ENCODE data around the gene MCHR1. TPM values are rescaled to one million over a fixed set of nuclear protein-coding genes. Genes with fewer than 3 reads are reported as not detected.
A peak's percentile ranks its signal among the peaks of the same experiment; 100 is the strongest.

MCHR1 gene, protein sequence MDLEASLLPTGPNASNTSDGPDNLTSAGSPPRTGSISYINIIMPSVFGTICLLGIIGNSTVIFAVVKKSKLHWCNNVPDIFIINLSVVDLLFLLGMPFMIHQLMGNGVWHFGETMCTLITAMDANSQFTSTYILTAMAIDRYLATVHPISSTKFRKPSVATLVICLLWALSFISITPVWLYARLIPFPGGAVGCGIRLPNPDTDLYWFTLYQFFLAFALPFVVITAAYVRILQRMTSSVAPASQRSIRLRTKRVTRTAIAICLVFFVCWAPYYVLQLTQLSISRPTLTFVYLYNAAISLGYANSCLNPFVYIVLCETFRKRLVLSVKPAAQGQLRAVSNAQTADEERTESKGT
- total RNA-seq (2021) (0.57 to 1.0 TPM (median 0.69 TPM) in 3 replicates), Bru-seq, nascent RNA (percentile 26 among the genes with signal in this experiment)
- long read RNA-seq, experiment 1, transcript MCHR1-201 (2 exons, 2,851 nt), result major isoform, 8 of 8 reads
- long read RNA-seq, experiment 1, partial matches to known transcripts, result 0 of 8 reads
- long read RNA-seq, experiment 1, other reads (novel, unspliced or antisense), result 0 of 8 reads
- long read RNA-seq, experiment 2, partial matches to known transcripts, result 0 of 4 reads
- long read RNA-seq, experiment 2, other reads (novel, unspliced or antisense), result 1 of 4 reads
- long read RNA-seq, experiment 3, partial matches to known transcripts, result 0 of 2 reads
- long read RNA-seq, experiment 3, other reads (novel, unspliced or antisense), result 0 of 2 reads

DNA sequence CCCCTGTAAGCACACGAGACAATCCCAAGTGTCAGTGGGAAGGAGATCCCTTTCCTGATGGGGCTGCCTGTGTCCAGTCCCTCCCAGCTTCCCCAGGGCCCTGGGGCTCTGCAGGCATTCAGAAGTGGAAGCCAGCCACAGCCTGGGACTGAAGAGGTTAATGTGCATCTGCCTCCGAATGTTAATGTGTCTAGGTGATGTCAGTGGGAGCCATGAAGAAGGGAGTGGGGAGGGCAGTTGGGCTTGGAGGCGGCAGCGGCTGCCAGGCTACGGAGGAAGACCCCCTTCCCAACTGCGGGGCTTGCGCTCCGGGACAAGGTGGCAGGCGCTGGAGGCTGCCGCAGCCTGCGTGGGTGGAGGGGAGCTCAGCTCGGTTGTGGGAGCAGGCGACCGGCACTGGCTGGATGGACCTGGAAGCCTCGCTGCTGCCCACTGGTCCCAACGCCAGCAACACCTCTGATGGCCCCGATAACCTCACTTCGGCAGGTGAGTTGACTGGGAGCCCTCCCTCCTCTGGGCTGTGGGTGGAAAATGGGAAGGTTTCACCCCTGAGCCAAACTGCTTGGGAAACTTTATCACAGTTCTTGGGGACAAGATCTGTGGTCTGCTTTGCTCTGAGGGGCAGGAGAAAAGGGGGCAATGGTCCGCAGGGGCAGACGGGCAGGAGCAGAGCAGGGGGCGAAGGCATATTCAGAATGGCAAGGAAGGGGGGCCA is at the start of gene MCHR1:
TSS of gene MCHR1 (plus strand) at position 236 of the 715 bp plus-strand sequence. CDS start at position 405, 169 bp downstream.
- Mint-ChIP-seq H3K36me3 (peaks cover 4% of the 10 kb centered on the region; the same call in 1 of the 2 replicates), H3K4me1 (peaks cover 57% of the 10 kb centered on the region), H3K9me3 (peaks cover under 1% of the 10 kb centered on the region), H3K27me3 (ENCODE audit: low read depth) (no peaks in the 10 kb centered on the region), H3K4me3 (peak within 1 kb of the TSS; percentile 34), H3K27ac (peak within 1 kb of the TSS; percentile 57; the same call in 1 of the 2 replicates)
- ChIA-PET POLR2A (interaction anchor here (0.5 kb wide), 1 partner anchor 9 kb away, joined by 3 read pairs; no protein-coding TSS in a partner anchor), CTCF (interaction anchor here (0.6 to 3.1 kb wide), 9 partner anchors 8 to 243 kb away, joined by 3 to 8 read pairs (median 4); partner anchors contain the start of gene SLC25A17)
- TF ChIP-seq ZBTB21 (CRISPR knock-in tag; IDR thresholded peaks at IDR 0.05; ENCODE audit: borderline replicate concordance) (0 out of 2 replicates have a peak, but pooled peaks have one; percentile 22), FOXP1 (CRISPR knock-in tag; IDR thresholded peaks at IDR 0.05; ENCODE audit: borderline replicate concordance) (0 out of 2 replicates have a peak, but pooled peaks have one; percentile 56)
- TF ChIP-seq, protein P1, sequence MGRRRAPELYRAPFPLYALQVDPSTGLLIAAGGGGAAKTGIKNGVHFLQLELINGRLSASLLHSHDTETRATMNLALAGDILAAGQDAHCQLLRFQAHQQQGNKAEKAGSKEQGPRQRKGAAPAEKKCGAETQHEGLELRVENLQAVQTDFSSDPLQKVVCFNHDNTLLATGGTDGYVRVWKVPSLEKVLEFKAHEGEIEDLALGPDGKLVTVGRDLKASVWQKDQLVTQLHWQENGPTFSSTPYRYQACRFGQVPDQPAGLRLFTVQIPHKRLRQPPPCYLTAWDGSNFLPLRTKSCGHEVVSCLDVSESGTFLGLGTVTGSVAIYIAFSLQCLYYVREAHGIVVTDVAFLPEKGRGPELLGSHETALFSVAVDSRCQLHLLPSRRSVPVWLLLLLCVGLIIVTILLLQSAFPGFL (CRISPR knock-in tag; IDR thresholded peaks at IDR 0.05; ENCODE audit: borderline replicate concordance), result no peak
- DNase-seq (ENCODE audit: low spot score) (peak; percentile 26), ATAC-seq (no peak)

- peak overlapping the region; percentile 22; the same call in 1 of the 2 replicates for H3K27ac Mint-ChIP-seq
Measured at GRCh38 chr22:40631925-40632324, 47.4 kb upstream of the MCHR1 start.

GRCh38 chr22:40633036-40633435 is 46.2 kb upstream of the MCHR1 start:
- no peak overlapping the region for H3K4me3 Mint-ChIP-seq
- no peaks in the 10 kb centered on the region for H3K36me3 Mint-ChIP-seq
- no peak for ATAC-seq
- TF ChIP-seq SP1 (CRISPR knock-in tag; conservative IDR thresholded peaks at IDR 0.05) (no peak), ZNF219 (CRISPR knock-in tag; IDR thresholded peaks at IDR 0.05; ENCODE audit: borderline replicate concordance) (no peak), JUN (CRISPR knock-in tag; IDR thresholded peaks at IDR 0.05) (no peak), ZNF138 (CRISPR knock-in tag; conservative IDR thresholded peaks at IDR 0.05) (no peak), TEAD4 (CRISPR knock-in tag; IDR thresholded peaks at IDR 0.05) (no peak), ZNF263 (CRISPR knock-in tag; IDR thresholded peaks at IDR 0.05; ENCODE audit: low read depth) (no peak), MXD4 (CRISPR knock-in tag; IDR thresholded peaks at IDR 0.05; ENCODE audit: borderline replicate concordance) (no peak), NR2C2 (CRISPR knock-in tag; IDR thresholded peaks at IDR 0.05) (no peak), GRHL2 (CRISPR knock-in tag; IDR thresholded peaks at IDR 0.05; ENCODE audit: insufficient replicate concordance, severe bottlenecking) (no peak), HMGA2 (CRISPR knock-in tag; IDR thresholded peaks at IDR 0.05) (no peak), ZBTB21 (CRISPR knock-in tag; IDR thresholded peaks at IDR 0.05; ENCODE audit: borderline replicate concordance) (no peak), E2F4 (CRISPR knock-in tag; IDR thresholded peaks at IDR 0.05; ENCODE audit: borderline replicate concordance, low read depth) (no peak), ATF2 (CRISPR knock-in tag; IDR thresholded peaks at IDR 0.05; ENCODE audit: borderline replicate concordance, low read depth) (no peak)
- TF ChIP-seq, protein P2, sequence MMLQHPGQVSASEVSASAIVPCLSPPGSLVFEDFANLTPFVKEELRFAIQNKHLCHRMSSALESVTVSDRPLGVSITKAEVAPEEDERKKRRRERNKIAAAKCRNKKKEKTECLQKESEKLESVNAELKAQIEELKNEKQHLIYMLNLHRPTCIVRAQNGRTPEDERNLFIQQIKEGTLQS (CRISPR knock-in tag; conservative IDR thresholded peaks at IDR 0.05), result no peak
- TF ChIP-seq, protein P1 (CRISPR knock-in tag; IDR thresholded peaks at IDR 0.05; ENCODE audit: borderline replicate concordance), result no peak
- H3K9me3 Mint-ChIP-seq, result no peaks in the 10 kb centered on the region
- DNase-seq (ENCODE audit: low spot score), result no peak
- POLR2A ChIA-PET, result interaction anchor here (1.0 kb wide), 1 partner anchor 103 kb away, joined by 4 read pairs; no protein-coding TSS in a partner anchor
- peaks cover 3% of the 10 kb centered on the region for H3K27me3 Mint-ChIP-seq (ENCODE audit: low read depth)
- peaks cover 28% of the 10 kb centered on the region for H3K4me1 Mint-ChIP-seq
- CTCF ChIA-PET, result interaction anchor here (1.8 kb wide), 1 partner anchor 50 kb away, joined by 6 read pairs; no protein-coding TSS in a partner anchor
- no peak overlapping the region for H3K27ac Mint-ChIP-seq

More at GRCh38 chr22:40631925-40632324, 47.4 kb upstream of the MCHR1 start:
- Mint-ChIP-seq H3K4me3 (no peak overlapping the region), H3K4me1 (peaks cover 33% of the 10 kb centered on the region), H3K9me3 (no peaks in the 10 kb centered on the region), H3K36me3 (no peaks in the 10 kb centered on the region), H3K27me3 (ENCODE audit: low read depth) (no peaks in the 10 kb centered on the region)
- CTCF ChIA-PET, result interaction anchor here (0.6 kb wide), 1 partner anchor 125 kb away, joined by 3 read pairs; no protein-coding TSS in a partner anchor
- POLR2A ChIA-PET, result interaction anchor here (1.0 kb wide), 1 partner anchor 102 kb away, joined by 4 read pairs; no protein-coding TSS in a partner anchor
- ATAC-seq (no peak), DNase-seq (ENCODE audit: low spot score) (no peak)
- TF ChIP-seq SOX15 (CRISPR knock-in tag; IDR thresholded peaks at IDR 0.05), result no peak
- no peak for TF ChIP-seq TEAD4 (CRISPR knock-in tag; IDR thresholded peaks at IDR 0.05)
